Thymus (tissue), 11 donors: ENCODE data around the gene EEF2. TPM values are rescaled to one million over a fixed set of nuclear protein-coding genes. Genes with fewer than 3 reads are reported as not detected.
"Not testable (repeated sequence)": the region's sequence is repeated elsewhere in the genome, so short reads cannot be mapped to it uniquely, and the experiment has no call there.

Source experiments
- DNase-seq, 9 donors: peaks; one replicate each; pipeline ENCODE4 v3.0.0-alpha.2; 2013; ENCODE audit warnings: low spot score in 9 of 9, low read depth in 6 of 9, missing footprints in 1 of 9
- H3K27ac ChIP-seq, 2 donors: one replicate each; pipeline ENCODE4 v1.5.1; 2013; ENCODE audit warnings: control low read depth in 1 of 2, low read depth in 1 of 2, low read length in 1 of 2, mild to moderate bottlenecking in 1 of 2, moderate library complexity in 1 of 2
- H3K27me3 ChIP-seq, 2 donors: one replicate each; pipeline ENCODE4 v1.5.1; 2013; ENCODE audit warnings: low read length in 1 of 2; ENCODE audit not compliant: control insufficient read depth in 2 of 2, insufficient read depth in 1 of 2
- H3K36me3 ChIP-seq, 2 donors: one replicate each; pipeline ENCODE4 v1.5.1; 2013; ENCODE audit warnings: low read length in 1 of 2, mild to moderate bottlenecking in 1 of 2, moderate library complexity in 1 of 2; ENCODE audit not compliant: control insufficient read depth in 2 of 2, insufficient read depth in 2 of 2
- H3K4me1 ChIP-seq, 2 donors: one replicate each; pipeline ENCODE4 v1.5.1; 2013; ENCODE audit warnings: low read length in 2 of 2; ENCODE audit not compliant: control insufficient read depth in 2 of 2, insufficient read depth in 2 of 2
- H3K4me3 ChIP-seq, 2 donors: one replicate each; pipeline ENCODE4 v1.5.1; 2013; ENCODE audit warnings: low read length in 2 of 2, control low read depth in 1 of 2, mild to moderate bottlenecking in 1 of 2
- H3K9me3 ChIP-seq, 2 donors: one replicate each; pipeline ENCODE4 v1.5.1; 2013; ENCODE audit warnings: low read length in 1 of 2, mild to moderate bottlenecking in 1 of 2; ENCODE audit not compliant: control insufficient read depth in 2 of 2, insufficient read depth in 1 of 2
- WGBS: extraction: QIAGEN DNeasy Blood & Tissue Kit; methylation state at CpG from one replicate; pipeline ENCODE4 v1.1.7; 2013; 5-methylcytosine and 5-hydroxymethylcytosine counted together
- polyA plus RNA-seq: library from polyadenylated mRNA; stranded (reverse); fragments of 200-250 nt; gene quantifications from one replicate; pipeline ENCODE4 v1.2.3, GENCODE V29; 2013
- total RNA-seq: library from RNA; stranded (reverse); fragments of 120-200 nt; gene quantifications from one replicate; pipeline ENCODE4 v1.2.4, GENCODE V29; 2013
- donor health status: healthy.

The EEF2 gene
- total and polyA plus RNA-seq, 2 donors: 815 to 1,612 TPM

DNA sequence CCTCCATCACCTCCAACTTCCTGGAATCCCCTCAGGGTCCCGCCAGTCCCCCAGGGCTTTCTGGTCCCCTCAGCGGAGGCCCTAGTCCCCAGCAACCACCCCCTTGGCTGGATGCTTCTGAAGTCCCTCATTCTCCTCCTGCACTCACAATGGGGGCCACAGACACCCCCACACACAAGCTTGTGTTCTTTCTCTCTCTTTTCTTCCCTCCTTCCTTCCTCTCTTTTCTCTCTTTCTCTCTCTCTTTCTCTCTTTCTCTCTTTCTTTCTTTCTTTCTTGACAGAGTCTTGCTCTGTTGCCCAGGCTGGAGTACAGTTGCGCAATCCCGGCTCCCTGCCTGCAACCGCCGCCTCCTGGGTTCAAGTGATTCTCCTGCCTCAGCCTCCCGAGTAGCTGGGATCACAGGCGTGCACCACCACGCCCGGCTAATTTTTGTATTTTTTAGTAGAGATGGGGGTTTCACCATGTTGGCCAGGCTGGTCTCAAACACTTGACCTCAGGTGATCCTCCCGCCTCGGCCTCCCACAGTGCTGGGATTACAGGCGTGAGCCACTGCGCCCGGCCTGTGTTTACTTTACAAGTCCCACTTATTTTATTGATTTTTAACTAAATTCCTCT is 37.8 kb downstream of the EEF2 start:
- not testable (repeated sequence) for DNase-seq

DNA sequence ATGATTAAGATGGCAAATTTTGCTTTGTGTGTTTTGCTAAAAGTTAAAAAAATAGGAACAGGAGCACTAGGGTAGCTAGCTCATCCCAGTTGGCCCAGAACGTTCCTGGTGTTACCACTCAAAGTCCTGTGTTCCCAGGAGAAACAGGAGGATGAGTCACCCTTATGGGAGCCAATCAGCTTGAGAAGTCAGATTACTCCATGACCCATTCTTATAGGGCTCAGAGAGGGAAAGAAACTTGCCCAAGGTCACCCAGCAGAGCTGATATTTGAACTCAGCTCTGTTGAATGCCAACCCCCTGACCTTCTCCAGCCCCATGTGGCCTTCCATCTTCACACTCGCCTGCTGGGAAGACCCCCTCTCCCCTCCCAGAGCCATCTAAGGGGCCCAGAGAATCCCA is 39.4 kb downstream of the EEF2 start:
- Histone ChIP-seq H3K27ac (no peak overlapping the region), H3K4me3 (no peak overlapping the region), H3K36me3 (no peaks in the 10 kb centered on the region), H3K4me1 (peaks cover under 1 to 7% of the 10 kb centered on the region in 2 donors), H3K27me3 (peaks cover 0 to 4% of the 10 kb centered on the region in 2 donors), H3K9me3 (peaks cover 0 to 1% of the 10 kb centered on the region in 2 donors)
- WGBS: 92% methylated on average over 2 of the region's 2 CpGs
- DNase-seq: no peak

More for the DNA sequence above, 37.8 kb downstream of the EEF2 start:
- H3K27ac ChIP-seq, H3K9me3 ChIP-seq, H3K36me3 ChIP-seq, H3K4me3 ChIP-seq: not testable (repeated sequence)
- 97% methylated on average over 15 of the region's 15 CpGs for WGBS
- Histone ChIP-seq H3K27me3 (peaks cover 0 to 10% of the 10 kb centered on the region in 2 donors), H3K4me1 (peaks cover 3 to 17% of the 10 kb centered on the region in 2 donors)

DNA sequence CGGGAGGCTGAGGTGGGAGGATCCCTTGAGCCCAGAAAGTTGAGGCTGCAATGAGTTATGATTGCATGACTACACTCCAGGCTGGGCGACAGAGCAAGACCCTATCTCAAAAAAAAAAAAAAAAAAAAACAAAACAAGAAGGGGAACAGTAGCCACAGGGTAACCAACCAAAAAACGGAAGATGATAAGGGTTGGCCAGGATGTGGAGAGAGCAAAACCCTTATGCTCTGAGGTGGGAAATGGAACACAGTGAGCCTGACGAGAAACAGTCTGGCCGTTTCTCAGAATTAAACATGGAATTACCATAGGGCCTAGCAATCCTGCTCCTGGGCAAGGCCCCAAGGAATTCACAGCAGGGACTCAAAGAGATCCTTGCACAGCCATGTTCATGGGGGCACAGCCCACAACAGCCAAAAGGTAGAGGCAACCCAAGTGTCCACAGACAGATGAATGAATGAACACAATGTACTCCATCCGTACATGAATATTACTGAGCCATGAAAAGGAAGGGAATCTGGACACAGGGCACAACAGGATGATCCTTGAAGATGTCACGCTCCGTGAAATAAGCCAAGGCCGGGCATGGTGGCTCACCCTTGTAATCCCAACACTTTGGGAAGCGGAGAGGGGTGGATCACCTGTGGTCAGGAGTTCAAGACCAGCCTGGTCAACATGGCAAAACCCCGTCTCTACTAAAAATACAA is 41.1 kb downstream of the EEF2 start:
- Histone ChIP-seq H3K9me3 (peaks cover 0 to 4% of the 10 kb centered on the region in 2 donors), H3K4me3 (no peak overlapping the region), H3K27ac (no peak overlapping the region), H3K36me3 (no peaks in the 10 kb centered on the region), H3K27me3 (no peaks in the 10 kb centered on the region), H3K4me1 (no peaks in the 10 kb centered on the region)
- DNase-seq: no peak
- WGBS: 70% methylated on average over 11 of the region's 11 CpGs

DNA sequence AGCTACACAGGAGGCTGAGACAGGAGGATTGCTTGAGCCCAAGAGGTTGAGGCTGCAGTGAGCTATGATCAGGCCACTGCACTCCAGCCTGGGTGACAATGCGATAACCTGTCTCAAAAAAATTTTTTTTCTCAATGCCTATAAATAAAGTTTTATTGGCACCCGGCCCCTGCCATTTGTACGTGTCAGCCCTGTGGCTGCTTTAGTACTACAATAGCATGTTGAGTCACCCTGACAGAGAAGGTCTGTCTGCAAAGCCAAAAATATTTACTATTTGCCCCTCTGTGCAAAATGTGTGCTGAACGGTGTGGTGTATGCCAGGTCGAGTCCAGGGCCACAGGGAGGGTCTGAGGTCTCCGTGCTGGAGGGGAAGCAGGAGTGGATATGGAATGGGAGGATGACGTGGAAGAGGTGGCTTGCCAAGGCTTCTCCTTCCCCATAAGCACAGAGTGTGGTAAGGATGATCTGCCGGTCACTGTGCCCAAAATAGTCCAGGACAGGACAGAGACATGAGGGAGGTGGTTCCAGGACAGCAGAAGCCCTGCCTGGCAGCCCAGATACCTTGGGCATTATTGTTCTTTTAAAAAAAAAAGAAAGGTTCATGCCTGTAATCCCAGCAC is 42.4 kb downstream of the EEF2 start:
- Histone ChIP-seq H3K27ac (no peak overlapping the region), H3K36me3 (no peaks in the 10 kb centered on the region), H3K9me3 (peaks cover 1 to 11% of the 10 kb centered on the region in 2 donors), H3K4me3 (no peak overlapping the region), H3K27me3 (no peaks in the 10 kb centered on the region), H3K4me1 (no peaks in the 10 kb centered on the region)
- DNase-seq: no peak
- WGBS: 95% methylated on average over 8 of the region's 8 CpGs

DNA sequence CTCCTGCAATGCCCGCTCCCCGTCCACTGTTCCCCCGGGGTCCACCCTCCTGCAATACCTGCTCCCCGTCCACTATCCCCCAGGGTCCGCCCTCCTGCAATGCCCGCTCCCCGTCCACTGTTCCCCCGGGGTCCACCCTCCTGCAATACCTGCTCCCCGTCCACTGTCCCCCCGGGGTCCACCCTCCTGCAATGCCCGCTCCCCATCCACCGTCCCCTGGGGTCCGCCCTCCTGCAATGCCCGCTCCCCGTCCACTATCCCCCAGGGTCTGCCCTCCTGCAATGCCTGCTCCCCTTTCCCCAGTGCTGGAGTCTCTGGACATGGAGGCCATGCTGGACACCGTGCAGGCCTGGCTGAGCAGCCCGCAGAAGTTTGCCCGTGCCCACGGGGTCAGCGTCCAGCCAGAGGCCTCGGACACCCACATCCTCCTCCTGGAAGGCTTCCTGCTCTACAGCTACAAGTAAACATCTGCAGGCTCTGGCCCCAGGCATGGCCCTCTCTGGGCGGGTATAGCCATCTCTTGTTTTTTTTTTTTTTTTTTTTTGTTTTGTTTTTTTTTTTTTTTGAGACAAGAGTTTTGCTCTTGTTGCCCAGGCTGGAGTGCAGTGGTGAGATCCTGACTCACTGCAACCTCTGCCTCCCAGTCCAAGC is 46.8 kb downstream of the EEF2 start:
- not testable (repeated sequence) for H3K4me3 ChIP-seq, H3K36me3 ChIP-seq, H3K27ac ChIP-seq, H3K4me1 ChIP-seq, DNase-seq
- peaks cover 13 to 29% of the 10 kb centered on the region in 2 donors for H3K27me3 ChIP-seq
- H3K9me3 ChIP-seq: peaks cover 1 to 13% of the 10 kb centered on the region in 2 donors
- 95% methylated on average over 22 of the region's 22 CpGs for WGBS

DNA sequence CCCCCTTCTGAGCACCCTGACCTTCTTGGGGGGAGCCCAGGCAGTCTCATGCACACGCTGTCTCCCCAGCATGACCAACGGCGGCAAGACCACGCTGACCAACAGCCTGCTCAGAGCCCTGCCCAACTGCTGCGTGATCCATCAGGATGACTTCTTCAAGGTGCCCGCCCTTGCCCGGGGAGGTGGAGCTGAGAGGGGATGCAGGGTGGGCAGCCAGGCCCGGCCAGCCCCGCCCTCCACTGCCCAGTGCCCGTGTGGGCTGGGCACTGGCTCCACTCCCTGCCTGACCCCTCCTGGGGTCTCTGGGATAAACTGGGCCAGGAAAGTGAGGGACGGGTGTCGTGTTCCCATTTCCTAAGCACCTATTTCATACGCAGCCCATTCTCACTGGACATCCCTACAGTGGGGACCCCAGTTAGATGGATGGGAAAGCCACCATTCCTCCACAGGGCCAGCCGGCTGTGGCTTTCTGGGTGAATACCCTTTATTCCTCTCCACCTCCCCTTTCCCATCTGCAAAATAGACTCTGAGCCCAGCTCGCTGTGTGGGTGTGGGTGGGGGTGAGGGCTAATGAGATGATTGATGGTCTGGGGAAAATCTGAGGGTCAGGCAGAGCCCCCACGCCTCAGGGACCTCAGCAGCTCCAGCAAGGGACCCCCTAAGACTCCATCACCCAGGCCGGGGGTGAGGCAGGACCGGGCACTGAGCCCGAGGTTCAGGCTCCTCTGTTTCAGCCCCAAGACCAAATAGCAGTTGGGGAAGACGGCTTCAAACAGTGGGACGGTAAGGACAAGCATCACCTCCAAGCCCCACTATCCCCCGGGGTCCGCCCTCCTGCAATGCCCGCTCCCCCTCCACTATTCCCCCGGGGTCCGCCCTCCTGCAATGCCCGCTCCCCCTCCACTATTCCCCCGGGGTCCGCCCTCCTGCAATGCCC is 48.5 kb downstream of the EEF2 start:
- Histone ChIP-seq H3K4me1 (no peaks in the 10 kb centered on the region), H3K9me3 (peaks cover 1 to 13% of the 10 kb centered on the region in 2 donors), H3K27ac (no peak overlapping the region), H3K4me3 (no peak overlapping the region), H3K36me3 (no peaks in the 10 kb centered on the region), H3K27me3 (peaks cover 19 to 44% of the 10 kb centered on the region in 2 donors)
- no peak for DNase-seq
- 91% methylated on average over 27 of the region's 29 CpGs for WGBS

DNA sequence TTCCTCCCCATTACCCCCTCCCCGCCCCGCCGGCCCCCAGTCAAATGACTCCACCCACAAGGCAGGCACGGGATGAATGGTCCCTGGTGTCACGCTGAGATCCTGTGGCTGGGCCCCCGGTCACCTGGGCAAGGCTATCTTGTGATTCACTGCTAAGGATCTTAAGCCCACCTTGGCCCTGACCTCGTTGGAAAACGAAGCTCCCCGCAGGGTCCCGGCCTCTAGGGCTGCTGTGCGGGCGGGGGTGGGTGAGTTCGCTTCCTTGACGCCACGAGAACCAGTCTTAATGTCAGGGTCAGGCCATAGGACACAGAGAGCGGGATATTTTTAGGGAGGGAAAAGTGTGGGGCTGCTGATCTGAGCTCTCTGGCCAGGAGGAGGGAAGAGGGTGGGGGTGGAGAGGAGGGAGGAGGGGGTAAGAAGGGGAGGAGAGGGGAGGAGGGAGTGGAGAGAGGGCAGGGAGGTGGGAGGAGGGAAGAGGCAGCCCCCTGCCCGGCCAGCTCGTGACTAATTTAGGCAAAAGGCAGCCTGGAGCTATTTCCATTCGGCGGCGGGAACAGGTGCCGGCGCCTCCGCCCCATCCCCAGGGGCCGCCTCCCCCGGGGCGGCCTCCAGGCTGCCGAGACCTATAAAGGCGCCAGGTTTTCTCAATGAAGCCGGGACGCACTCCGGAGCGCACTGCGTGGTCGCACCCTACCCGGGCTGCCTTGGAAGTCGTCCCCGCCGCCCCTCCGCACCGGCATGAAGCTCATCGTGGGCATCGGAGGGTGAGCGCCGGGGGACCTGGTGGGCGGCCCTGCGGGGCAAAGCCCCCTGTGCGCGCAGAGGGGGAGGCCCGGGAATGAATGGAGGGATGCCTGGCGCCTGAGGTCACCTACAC is 52.1 kb downstream of the EEF2 start, which contains the start of gene NMRK2:
Gene NMRK2, plus strand, starts transcription at position 139 of the 880 bp plus-strand sequence. Its CDS starts 603 bp downstream, at position 742.
- H3K27me3 ChIP-seq: peaks cover 19 to 53% of the 10 kb centered on the region in 2 donors
- DNase-seq: no peak
- WGBS: 6% methylated on average over 51 of the region's 51 CpGs

DNA sequence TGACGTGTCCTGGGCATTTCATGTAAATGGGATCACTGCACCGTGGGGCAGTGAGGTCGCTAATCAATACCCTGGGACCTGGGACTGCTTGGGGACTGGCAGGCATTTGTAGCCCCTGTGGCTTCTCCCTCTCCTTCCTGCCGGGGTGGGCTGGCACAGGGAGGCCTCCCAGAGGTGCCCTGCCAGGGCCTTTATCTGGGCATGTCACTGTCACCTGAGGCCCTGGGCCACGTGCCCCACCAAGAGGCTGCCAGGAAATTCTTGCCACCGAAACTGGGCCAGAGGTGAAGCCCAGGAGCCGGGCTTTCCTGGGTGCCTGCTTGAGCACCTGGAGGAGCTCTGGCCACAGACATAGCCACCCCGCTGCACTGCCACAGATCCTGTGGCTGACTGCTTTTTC is 54.2 kb downstream of the EEF2 start:
- no peak for DNase-seq
- Histone ChIP-seq H3K27me3 (peaks cover 19 to 48% of the 10 kb centered on the region in 2 donors), H3K4me3 (no peak overlapping the region), H3K36me3 (no peaks in the 10 kb centered on the region), H3K9me3 (no peaks in the 10 kb centered on the region), H3K4me1 (no peaks in the 10 kb centered on the region), H3K27ac (no peak overlapping the region)
- 83% methylated on average over 8 of the region's 8 CpGs for WGBS

More for the DNA sequence above, 52.1 kb downstream of the EEF2 start, which contains the start of gene NMRK2:
- no peaks in the 10 kb centered on the region for H3K36me3 ChIP-seq
- no peak within 1 kb of the TSS for H3K4me3 ChIP-seq
- H3K9me3 ChIP-seq: peaks cover 0 to 4% of the 10 kb centered on the region in 2 donors
- no peaks in the 10 kb centered on the region for H3K4me1 ChIP-seq
- H3K27ac ChIP-seq: no peak within 1 kb of the TSS
